ENCODE results near the gene ABR.

Gene ABR

DNA sequence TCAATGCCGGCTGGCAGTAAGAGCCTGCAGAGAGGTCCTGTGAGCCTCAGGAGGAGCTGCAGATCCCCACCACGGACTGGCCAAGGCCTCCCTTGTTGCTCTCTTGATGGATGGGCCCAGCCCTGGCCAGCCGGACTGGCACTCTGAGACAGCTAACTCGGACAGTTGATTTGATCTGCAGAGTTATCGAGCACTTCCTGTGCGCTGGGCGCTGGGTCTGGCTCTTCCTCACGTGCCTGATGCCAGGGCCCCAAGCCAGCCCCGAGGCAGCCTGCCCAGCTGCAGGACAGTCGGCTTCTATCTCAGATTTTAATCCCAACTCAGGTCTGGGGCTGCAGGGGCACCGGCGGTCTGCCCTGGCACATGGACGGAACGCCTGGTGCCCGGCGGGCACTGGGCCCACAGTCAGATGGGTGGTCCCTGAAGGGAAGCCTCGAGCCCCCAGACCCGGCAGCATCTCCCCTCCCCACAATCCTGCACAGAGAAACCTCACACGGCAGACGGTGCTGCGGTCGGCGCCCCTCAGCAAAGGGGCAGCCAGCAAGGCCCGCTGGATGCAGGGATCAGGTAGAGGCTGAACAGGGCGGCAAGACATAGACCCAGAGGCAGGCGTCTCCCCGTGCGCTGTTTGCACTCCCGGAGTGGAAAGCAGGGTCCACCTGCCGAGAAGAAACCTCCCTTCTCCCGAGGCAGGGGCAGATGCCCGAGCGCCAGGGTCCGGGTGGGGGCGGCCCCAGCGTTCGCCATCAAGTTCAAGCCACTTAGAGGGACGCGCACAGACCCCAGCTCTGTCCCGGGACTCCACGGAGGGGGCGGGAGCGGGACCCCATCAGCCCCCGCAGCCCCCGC, 148.9 kb downstream of the ABR start:
- DNase-seq (ENCODE audit: low spot score), result no peak

DNA sequence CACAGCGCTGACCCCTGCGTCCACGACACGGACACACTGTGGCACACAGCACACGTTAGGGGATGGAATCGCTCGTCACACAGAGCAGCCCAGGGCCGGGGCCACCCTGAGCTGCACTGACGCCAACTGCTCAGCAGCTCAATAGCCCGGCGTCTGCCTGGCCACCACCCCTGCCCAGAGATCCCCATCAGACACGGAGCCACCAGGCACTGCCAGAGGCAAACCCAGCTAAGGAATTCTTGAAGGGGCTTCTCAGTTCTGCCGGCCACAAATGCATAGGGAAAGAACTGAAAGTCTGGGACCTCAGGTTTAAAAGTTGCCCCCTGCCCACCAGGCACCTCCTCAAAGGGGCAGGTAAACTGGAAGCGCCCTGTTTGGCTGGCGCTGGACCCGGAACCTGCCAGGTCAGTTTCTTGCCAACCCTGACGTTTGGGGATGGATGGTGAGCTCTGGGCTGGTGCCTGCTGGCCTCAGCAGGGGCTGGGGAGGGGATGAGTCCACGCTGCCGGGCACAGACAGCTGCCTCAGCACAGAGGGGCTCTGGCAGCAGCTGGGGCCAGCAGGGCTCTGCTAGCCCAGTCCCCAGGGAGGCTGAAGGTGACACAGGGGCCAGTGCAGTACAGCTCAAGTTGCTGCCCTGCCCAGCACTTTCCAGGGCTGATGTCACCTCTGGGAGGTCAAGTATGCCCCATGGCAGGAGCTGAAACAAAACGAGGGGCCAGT, 149.7 kb downstream of the ABR start:
- no peak for DNase-seq (ENCODE audit: low spot score)

DNA sequence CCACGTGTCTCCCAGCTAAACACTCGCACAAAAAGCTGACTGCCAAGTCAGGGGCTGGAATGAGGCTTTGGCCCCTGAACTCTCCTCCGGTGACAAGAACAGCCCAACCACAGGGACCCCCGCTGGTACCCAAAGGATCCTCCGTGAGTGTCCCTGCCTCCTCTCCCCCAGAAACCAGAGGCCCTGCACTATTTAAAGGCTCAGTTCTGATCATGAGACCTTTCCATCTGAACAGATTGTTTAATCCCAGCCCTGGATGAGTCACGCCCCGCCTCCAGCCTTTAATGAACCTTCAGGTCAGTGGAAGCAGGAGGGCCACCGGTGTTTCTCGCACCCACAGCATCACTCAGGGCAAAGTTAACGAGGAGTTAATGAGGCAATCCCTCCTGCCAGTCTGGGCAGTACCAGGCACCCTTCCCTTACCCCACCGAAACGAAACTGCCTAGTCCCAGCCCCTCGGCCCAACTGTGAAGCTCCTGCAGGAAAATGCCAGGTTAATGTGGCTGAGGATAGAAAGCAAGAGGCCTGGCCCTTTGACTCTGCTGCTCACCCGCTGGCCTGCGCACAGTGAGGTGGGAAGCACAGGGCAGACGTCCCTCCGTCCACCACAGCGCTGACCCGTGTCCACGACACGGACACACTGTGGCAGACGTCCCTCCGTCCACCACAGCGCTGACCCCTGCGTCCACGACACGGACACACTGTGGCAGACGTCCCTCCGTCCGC, 150.4 kb downstream of the ABR start:
- DNase-seq (ENCODE audit: low spot score), result no peak

DNA sequence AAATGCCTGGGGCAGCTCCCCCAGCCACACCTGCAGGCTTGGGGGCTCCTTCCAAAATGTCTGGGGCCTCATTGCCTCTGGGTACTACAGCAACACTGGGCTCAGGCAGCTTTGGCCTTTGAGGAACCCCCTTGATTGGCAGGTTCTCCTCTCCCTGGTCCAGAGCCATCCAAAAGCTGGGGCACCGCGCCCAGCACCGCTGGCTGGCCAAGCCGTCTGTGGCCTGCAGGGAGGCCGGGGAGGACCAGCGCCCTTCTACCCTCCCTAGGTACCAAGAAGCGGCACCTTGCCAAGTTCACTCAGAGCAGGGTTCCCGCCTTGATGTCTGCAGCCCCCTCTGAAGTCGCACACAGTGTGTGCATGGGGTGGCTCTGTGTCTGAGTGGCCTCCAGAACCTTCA, 152.7 kb downstream of the ABR start:
- no peak for DNase-seq (ENCODE audit: low spot score)

DNA sequence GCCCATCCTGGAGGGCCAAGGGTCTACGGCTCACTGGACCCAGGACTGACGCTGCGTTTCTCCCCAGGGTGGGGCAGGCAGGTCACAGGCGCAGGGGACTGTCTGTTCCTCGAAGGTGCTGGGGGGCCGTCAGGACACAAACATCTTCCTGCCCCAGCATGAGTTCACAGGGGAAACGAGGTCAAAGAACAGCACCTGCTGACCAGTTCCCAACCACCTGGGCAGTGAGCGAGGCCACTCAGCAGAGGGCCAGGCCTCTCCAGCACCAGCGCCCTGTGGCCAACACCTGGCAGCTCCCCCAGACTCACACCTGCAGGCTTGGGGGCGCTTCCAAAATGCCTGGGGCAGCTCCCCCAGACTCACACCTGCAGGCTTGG, 153.2 kb downstream of the ABR start:
- DNase-seq (ENCODE audit: low spot score), result no peak

DNA sequence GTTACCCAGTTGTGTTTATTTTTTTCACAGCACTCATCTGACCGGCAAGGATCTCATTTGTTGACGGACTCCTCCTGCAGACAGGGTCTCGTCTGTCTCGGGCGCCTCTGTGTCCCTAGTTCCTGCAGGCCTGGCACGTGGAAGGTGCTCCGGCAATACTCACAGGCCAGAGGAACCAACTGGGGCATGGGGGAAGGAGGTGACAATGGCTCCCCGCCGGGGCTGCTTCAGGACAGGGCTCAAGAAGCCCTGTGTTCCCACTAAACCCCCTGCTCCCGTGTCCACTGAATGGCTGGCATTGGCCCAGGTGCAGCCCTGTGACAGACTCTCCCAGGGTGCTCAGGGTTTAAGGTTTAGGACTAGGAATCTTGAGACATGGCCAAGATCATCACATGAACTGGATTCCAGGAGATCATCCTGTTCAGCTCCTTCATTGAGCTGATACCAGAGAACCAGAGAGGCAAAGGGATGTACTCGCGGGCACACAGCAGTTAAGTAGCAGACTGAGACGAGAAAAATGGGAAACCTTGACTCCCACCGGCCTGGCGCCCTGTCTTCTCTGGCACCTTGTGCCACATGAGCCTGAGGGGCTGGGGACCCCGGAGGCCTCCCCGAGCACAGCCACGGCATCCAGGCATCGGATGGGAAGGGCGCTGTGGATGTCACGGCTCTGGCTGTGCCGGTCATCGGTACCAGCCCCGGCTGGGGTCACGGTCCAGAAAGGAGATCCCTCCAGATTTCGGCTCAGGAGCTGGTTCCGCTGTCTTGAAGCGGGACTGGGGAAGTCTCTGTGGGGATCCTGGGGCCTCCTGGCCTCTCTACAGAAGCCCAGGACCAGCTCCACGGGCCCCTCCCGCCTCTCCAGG, 153.8 kb downstream of the ABR start:
- no peak for DNase-seq (ENCODE audit: low spot score)

DNA sequence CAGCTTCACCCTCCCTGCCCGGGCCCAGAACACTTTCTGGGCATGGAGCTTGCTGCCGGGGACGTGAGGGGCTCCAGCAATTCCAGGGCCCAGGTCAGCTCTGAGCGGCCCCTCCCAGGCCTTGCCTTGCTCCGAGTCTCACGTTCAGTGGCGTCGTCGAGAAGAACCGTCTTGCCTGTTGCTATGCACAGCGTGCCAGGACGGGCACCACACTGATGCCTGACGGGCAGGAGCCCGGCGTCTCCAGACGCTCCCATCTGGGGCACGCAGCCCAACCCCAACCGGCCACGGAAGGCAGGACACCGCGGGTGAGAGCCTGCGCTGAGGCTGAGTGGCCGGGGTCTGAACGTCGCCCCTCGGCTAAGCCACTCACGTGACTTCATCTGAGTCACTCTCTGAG, 155.7 kb downstream of the ABR start:
- no peak for DNase-seq (ENCODE audit: low spot score)

DNA sequence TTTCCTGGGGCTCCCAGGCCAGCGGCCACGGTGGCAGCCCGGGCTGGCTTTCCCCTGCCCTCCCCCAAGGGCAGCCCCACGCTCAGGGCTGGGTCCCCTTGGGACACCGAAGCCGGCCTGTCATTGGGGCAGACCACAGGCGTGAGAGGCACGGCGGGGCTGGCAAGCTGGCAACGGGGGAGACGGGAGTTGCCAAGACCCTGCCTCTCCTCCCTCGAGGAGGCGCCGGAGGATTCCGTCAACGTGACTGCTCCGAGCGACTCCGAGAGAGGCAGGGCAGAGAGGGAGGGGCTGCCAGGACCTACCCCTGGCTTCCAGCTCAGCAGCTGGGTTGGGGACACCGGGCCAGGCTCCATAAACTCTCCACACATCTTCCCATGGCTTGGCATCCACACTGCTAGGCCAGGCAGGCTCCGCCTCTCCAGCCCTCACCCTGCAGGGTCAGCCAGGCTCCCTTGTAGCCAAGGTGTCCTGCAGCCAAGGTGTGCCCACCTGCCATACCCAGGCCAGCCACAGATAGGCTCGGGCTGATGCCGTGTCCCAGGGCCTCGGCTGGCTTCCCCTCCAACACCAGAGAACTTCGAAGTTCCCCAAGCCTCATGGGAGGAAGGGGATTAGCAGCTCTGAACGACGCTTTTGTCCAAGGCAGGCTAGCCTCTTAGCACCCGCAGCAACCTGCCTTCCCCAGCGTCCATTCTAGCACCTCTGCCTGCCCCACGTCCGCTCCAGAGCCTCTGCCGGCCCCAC, 157.3 kb downstream of the ABR start:
- no peak for DNase-seq (ENCODE audit: low spot score)

DNA sequence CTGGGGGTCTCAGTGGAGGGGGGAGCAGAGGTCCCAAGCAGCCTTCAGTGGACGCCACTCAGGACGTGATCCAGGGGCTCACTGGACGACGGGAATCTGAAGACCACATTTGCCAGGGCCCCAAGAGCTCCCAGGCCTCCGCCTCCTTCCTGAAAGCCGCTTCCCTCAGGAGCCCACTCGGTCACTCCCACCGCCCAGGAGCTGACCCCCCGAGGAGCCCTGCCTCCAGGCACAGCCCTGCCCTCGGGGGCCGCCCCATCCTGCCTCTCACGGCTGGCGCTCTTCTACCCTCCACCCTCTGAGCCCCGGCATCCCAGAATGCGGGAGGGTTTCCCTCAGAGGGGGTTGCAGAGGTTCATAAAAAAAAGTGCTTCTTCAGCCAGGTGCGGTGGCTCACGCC, 158.6 kb downstream of the ABR start:
- no peak for DNase-seq (ENCODE audit: low spot score)

DNA sequence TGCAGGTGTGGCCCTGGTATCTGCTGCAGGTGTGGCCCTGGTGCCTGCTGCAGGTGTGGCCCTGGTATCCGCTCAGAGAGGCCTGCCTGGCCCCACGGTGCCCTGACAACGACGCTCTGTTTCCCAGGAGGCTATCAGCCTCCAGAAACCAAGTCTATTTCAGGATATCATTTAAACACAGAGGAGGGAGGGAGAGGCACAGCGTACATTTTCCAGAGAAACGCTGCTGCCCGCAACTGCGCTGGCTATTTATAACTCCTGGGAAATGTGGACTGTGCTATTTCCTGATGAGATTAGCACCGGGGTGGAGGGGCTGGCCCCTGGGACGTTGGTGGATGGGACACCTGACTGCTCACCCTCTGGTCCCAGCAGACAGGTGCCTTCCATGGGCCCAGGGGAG, 160.3 kb downstream of the ABR start:
- no peak for DNase-seq (ENCODE audit: low spot score)

DNA sequence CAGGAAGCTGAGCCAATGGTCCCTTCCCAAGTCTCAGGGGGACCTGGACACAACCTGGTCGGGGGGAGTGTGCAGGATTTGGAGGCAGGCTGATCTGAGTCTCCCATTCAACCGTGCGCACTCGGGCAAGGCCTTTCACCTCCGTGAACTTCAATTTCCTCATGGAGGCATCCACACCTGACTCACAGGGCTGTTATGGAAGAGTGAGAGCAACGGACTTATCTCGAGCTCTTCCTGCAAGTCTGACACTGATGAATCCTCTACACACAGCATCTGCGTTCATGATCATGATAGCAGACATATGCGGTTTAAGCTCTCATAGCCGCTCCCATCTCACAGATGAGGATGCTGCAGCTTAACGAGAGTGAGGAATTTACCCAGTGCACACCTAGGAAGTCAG, 161.2 kb downstream of the ABR start:
- DNase-seq (ENCODE audit: low spot score), result no peak

DNA sequence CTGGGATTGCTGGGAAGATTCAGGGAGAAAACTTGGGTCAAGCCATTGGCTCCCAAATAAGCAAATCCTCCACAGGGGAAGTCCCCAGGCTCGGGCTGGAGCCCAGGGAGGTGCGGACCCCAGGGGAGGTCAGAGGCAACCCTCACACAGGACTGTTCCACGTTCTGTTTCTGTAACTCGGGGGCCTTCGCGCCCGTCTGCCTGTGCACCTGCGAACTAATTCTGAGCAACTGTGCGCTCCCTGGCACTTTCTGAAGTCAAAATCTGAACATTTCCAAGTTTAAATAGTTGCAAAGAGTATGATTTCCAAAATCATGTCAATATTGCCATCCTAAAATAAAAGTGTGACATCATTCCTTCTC, 166.1 kb downstream of the ABR start:
- no peak for DNase-seq (ENCODE audit: low spot score)

DNA sequence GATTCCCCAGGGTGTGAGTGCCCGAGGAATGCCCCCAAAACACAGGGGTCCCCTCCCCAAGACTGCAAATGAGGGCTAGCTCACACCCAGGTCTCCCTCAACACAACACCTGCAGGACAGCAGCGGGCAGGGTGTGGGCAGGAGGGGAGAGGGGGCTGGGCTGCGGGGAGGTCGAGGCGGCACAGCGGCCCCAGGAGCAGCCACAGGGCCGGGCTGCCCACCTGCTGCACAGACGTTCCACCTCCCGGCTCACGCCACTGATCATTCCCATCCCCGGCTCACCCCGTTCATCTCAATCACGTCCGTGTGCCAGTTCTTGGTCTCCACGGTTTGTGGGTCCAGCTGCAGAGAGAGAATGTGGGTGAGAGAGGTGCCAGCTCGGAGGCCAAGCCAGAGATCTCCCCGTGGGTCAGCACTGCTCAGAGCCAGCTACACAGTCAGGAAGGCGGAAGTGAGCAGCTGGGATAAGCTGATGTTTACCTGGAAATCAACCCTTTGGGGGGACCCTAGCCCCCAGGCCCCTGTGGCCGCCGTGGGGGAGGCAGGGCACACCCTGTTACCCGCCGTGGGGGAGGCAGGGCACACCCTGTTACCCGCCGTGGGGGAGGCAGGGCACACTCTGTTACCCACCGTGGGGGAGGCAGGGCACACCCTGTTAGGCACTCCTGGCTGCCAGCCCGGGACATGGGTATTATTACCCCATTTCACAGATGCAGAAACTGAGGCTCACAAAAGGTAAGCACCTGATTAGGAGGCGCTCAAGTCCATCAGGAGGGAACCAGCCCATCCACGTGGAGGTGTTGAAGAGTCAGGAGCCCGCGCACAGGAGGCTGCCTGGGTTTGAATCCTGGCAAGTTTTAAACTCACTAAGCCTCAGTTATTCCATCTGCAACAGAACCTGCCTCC, 166.7 kb downstream of the ABR start:
- DNase-seq (ENCODE audit: low spot score), result no peak

DNA sequence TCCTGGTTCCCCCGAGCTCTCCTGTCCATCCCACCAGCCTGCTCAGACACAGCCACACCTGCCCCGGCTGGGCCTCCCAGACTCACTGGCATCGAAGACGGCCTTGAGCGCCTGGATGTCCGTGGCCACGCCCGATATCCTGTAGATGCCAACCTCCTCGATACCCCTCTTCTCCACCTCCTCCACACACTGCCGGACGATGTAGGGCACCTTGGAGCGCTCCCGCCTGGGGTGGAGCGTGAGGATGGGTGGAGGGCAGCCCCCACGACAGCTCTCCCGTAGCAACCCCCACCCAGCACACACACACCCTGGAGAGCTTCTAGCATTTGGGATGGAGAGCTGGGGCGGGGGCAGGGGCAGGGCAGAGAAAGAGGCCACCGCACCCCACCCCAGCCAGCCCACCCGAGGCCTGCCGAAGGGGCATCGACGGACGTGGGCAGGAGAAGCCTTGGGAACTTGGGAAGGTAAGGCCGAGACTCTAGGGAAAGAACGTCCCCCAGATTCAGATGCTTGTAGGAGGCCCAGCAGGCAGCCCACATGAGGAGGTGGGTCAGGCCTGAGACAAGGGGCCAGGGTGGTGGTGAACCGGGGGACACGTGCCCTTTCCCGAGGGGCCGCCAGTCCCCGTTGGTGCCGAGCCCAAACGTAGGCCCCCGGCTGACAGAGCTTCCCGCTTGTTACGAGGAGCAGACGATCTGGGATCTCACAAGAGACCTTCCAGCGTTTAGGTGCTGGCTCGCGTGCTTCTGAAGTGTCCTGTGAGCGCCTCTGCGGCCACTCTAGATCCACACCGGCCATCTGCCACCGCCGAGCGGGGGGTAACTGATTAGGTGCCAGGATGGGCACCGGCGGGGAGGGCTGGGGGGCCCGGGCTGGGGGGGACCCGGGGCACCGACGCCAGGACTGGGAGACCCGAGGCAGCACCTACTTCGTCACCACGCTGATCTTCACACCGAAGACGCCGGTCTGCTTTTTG, 167.7 kb downstream of the ABR start:
- DNase-seq (ENCODE audit: low spot score), result no peak

DNA sequence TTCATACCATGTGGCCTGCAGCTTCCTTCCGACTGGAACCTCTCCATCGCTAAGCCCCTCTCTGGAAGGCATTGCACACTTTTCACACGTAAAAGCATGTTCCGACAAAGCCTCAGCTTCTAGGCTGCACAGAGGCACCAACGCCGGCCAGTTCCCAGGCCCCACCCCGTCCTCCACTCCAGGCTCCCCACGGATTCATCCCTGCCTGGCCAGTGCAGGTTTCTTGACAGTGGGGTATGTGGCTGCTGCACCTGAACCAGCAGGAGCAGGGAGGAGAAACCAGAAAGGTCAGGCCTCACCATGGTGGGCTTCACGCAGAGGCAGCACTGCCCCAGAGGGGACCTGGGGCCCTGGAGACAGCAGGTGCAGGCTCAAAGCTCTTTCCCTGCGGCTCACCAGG, 168.6 kb downstream of the ABR start:
- DNase-seq (ENCODE audit: low spot score), result no peak

DNA sequence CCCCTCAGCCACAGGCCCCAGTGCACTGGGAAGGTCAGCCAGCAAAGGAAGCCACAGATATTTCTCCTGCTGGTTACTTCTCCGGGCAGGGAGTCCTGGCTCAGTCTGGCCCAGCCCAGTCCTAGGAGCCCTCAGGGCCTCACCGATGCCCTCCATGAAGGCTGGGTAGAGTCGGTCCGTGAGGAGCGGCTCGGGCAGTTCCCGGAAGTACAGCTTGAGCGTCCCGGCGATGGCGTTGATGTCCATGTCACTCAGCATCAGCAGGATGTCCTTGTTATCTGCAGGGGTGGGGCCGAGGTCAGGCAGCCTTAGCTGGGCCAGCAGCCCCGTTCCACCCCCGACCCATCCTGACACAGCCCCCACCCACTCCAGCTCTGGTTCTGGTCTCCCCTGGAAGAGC, 169.2 kb downstream of the ABR start:
- no peak for DNase-seq (ENCODE audit: low spot score)

DNA sequence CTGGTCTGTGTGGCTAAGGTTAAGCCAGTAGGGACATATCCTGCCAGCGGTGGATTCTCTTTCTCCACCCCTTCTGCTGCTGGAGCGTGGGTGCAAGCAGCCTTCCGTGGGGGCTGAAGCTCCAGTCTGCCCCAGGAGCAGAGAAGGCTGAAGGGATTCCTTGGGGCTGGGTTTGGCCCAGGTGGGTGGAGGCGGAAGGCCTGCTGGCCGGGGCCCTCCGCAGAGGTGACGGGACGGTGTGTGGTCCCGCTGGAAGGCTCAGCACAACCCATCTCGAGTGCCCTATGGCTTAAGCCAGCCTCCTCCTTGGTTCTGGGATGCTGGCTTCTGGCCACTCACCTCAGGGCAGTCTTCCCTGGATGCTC, 169.7 kb downstream of the ABR start:
- no peak for DNase-seq (ENCODE audit: low spot score)

DNA sequence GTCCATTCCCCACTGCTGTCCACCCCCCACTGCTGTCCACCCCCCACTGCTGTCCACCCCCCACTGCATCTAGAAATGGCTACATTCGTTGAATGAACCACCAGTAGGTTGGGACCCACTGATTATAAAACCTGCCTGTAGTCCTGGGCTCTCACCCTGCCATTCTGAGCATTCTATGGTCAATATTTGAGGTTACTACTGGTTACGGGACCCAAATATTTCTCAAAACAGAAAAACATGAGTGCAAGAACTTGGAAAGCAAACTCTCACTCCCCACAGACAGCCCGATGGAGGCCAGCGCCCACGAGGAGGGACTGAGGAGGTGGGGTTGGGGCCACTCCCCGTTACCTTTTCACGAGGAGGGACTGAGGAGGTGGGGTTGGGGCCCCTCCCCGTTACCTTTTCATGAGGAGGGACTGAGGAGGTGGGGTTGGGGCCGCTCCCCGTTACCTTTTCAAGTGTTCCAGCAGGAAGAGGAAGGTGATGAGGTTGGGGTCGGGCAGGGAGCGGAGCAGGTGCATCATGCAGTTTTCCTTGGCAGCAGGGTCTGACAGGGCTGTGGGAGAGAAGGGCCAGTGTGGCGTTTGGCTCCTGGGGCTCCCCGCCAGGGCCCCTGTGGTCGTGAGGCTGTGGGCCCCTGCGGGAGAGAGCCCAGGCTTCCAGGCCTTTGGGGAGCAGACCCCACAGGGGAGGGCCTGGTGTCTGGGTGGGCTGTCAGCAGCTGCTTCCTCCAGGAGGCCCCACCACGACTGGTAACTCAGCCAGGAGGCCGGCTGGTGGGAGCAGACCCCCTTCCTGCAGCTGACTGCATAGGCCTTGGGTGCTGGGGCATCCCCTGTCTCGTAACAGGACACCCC, 170.3 kb downstream of the ABR start:
- no peak for DNase-seq (ENCODE audit: low spot score)

All from hematopoietic multipotent progenitor cell treated with erythropoietin and hydrocortisone succinate and interleukin-3 and kit ligand, for 15 days (in vitro differentiated cells).